Hepatocyte (in vitro differentiated cells): Measurements from ENCODE around the gene USP17L28. TPM values are rescaled to one million over a fixed set of nuclear protein-coding genes. Genes with fewer than 3 reads are reported as not detected.
"Not testable (repeated sequence)": the region's sequence is repeated elsewhere in the genome, so short reads cannot be mapped to it uniquely, and the experiment has no call there.

Experiments used
- DNase-seq: peaks from one replicate; pipeline ENCODE4 v3.0.0-alpha.2; 2016; ENCODE audit warnings: low spot score
- H2AFZ ChIP-seq: fragments of 200-600 bp; sonication (generic); 2 replicates; pipeline ENCODE4 v1.6.0; 2016; ENCODE audit warnings: antibody characterized with exemption, mild to moderate bottlenecking
- H3K27ac ChIP-seq: fragments of 200-600 bp; sonication (generic); 2 replicates; pipeline ENCODE4 v1.5.1; 2016; ENCODE audit warnings: mild to moderate bottlenecking
- H3K27me3 ChIP-seq: fragments of 200-600 bp; sonication (generic); 2 replicates; pipeline ENCODE4 v1.6.1; 2016
- H3K36me3 ChIP-seq: fragments of 200-600 bp; sonication (generic); replicated peaks from 2 replicates; pipeline ENCODE4 v1.5.1; 2016; ENCODE audit warnings: low read depth; ENCODE audit not compliant: insufficient read depth
- H3K4me1 ChIP-seq: fragments of 200-600 bp; sonication (generic); 2 replicates; pipeline ENCODE4 v1.5.1; 2016; ENCODE audit warnings: mild to moderate bottlenecking, moderate library complexity; ENCODE audit not compliant: insufficient read depth
- H3K4me2 ChIP-seq: fragments of 200-600 bp; sonication (generic); 2 replicates; pipeline ENCODE4 v1.6.0; 2016
- H3K4me3 ChIP-seq: fragments of 200-600 bp; sonication (generic); 2 replicates; pipeline ENCODE4 v1.5.1; 2016; ENCODE audit warnings: mild to moderate bottlenecking
- H3K79me2 ChIP-seq: fragments of 200-600 bp; sonication (generic); 2 replicates; pipeline ENCODE4 v1.6.0; 2017; ENCODE audit warnings: mild to moderate bottlenecking
- H3K9me2 ChIP-seq: fragments of 200-600 bp; sonication (generic); replicated peaks from 2 replicates; pipeline ENCODE4 v1.6.0; 2017; ENCODE audit warnings: mild to moderate bottlenecking; ENCODE audit not compliant: insufficient read depth
- H3K9me3 ChIP-seq: fragments of 200-600 bp; sonication (generic); 2 replicates; pipeline ENCODE4 v1.5.1; 2016; ENCODE audit warnings: low read depth, mild to moderate bottlenecking
- H4K20me1 ChIP-seq: fragments of 200-600 bp; sonication (generic); 2 replicates; pipeline ENCODE4 v1.6.0; 2016; ENCODE audit warnings: mild to moderate bottlenecking; ENCODE audit not compliant: insufficient read depth, poor library complexity, severe bottlenecking
- CTCF ChIP-seq: fragments of 200-600 bp; sonication (generic); IDR thresholded peaks from 2 replicates; pipeline ENCODE4 v1.5.1; 2016; ENCODE audit warnings: antibody characterized with exemption, mild to moderate bottlenecking; ENCODE audit not compliant: poor library complexity
- EZH2 ChIP-seq: fragments of 200-600 bp; sonication (generic); IDR thresholded peaks from 2 replicates; pipeline ENCODE4 v1.6.1; 2016; ENCODE audit warnings: antibody characterized with exemption, mild to moderate bottlenecking, borderline replicate concordance
- EZH2phosphoT487 ChIP-seq: fragments of 200-600 bp; sonication (generic); IDR thresholded peaks from one replicate; pipeline ENCODE4 v1.6.1; 2018; ENCODE audit warnings: antibody characterized with exemption, mild to moderate bottlenecking, low read depth, moderate library complexity; ENCODE audit not compliant: unreplicated experiment, severe bottlenecking
- WGBS: methylation state at CpG from one replicate; pipeline ENCODE4 v1.1.6; 2016; ENCODE audit warnings: low lambda C conversion rate; ENCODE audit errors: missing lambda C conversion rate; 5-methylcytosine and 5-hydroxymethylcytosine counted together
- polyA plus RNA-seq: library from polyadenylated mRNA; unstranded; fragments of >200 nt; fragmentation: Nextera tagmentation; extraction: Ambion mirVana; gene quantifications from 2 replicates; pipeline ENCODE4 v1.2.1, GENCODE V29; 2016
- total RNA-seq: library from RNA; depleted of rRNA; stranded (reverse); fragments of >200 nt; gene quantifications from 2 replicates; pipeline ENCODE4 v1.2.3, GENCODE V29; 2014

USP17L28 gene
- total and polyA plus RNA-seq, 2 experiments from 2014 or later: not detected

GRCh38 chr4:9353338-9353737 is 4.6 kb downstream of the USP17L28 start, which contains the start of gene USP17L29:
USP17L29 (plus strand) TSS chr4:9353638; CDS start chr4:9353638, 0 bp downstream.
- H3K9me3 ChIP-seq, H3K27ac ChIP-seq, H4K20me1 ChIP-seq, DNase-seq, H3K36me3 ChIP-seq, H3K4me3 ChIP-seq, H3K4me1 ChIP-seq, H3K4me2 ChIP-seq, H3K27me3 ChIP-seq, H2AFZ ChIP-seq, H3K9me2 ChIP-seq, H3K79me2 ChIP-seq: not testable (repeated sequence)
- WGBS: no CpG with 5 or more reads among the region's 15 CpGs

- not testable (repeated sequence) for H3K4me3 ChIP-seq, H4K20me1 ChIP-seq, H3K27ac ChIP-seq, H3K9me2 ChIP-seq, H2AFZ ChIP-seq, H3K4me2 ChIP-seq, H3K36me3 ChIP-seq, DNase-seq, H3K9me3 ChIP-seq, H3K4me1 ChIP-seq, H3K79me2 ChIP-seq, H3K27me3 ChIP-seq
- no CpG with 5 or more reads among the region's 15 CpGs for WGBS
Measured at GRCh38 chr4:9362829-9363228, 14.1 kb downstream of the USP17L28 start, which contains the start of gene USP17L30. USP17L30 (plus strand) TSS chr4:9363129; CDS start chr4:9363129, 0 bp downstream.

GRCh38 chr4:9379881-9380280 is 31.2 kb downstream of the USP17L28 start:
- not testable (repeated sequence) for H3K4me1 ChIP-seq, H3K9me3 ChIP-seq, H3K4me2 ChIP-seq, H2AFZ ChIP-seq, H3K9me2 ChIP-seq, H3K27ac ChIP-seq, H3K27me3 ChIP-seq, H3K4me3 ChIP-seq, DNase-seq, H3K36me3 ChIP-seq, H3K79me2 ChIP-seq, H4K20me1 ChIP-seq
- WGBS: 50% methylated on average over 1 of the region's 1 CpG

GRCh38 chr4:9381012-9381534 is 32.4 kb downstream of the USP17L28 start:
- WGBS: 45% methylated on average over 30 of the region's 36 CpGs
- H3K36me3 ChIP-seq, H3K27ac ChIP-seq, H3K79me2 ChIP-seq, H3K9me3 ChIP-seq, H3K4me3 ChIP-seq, H3K4me1 ChIP-seq, H3K9me2 ChIP-seq, DNase-seq, H3K27me3 ChIP-seq, H4K20me1 ChIP-seq: not testable (repeated sequence)
- peak overlapping the region; percentile 62 for H2AFZ ChIP-seq
- peak; percentile 53 for TF ChIP-seq CTCF
- H3K4me2 ChIP-seq: peak overlapping the region; percentile 68

GRCh38 chr4:9384126-9384525 is 35.4 kb downstream of the USP17L28 start:
- Histone ChIP-seq H3K36me3 (no peaks in the 10 kb centered on the region), H3K4me3 (no peak overlapping the region), H3K27me3 (no peaks in the 10 kb centered on the region), H3K9me3 (no peaks in the 10 kb centered on the region), H3K4me1 (no peaks in the 10 kb centered on the region), H2AFZ (no peak overlapping the region), H3K9me2 (no peaks in the 10 kb centered on the region), H4K20me1 (no peaks in the 10 kb centered on the region), H3K79me2 (no peaks in the 10 kb centered on the region), H3K4me2 (no peak overlapping the region), H3K27ac (no peak overlapping the region)
- TF ChIP-seq EZH2 (no peak), EZH2phosphoT487 (no peak), CTCF (no peak)
- WGBS: 71% methylated on average over 1 of the region's 1 CpG
- DNase-seq: no peak

GRCh38 chr4:9389001-9389400 is 40.3 kb downstream of the USP17L28 start:
- H3K79me2 ChIP-seq, H3K27ac ChIP-seq, H2AFZ ChIP-seq, H3K36me3 ChIP-seq, H3K27me3 ChIP-seq, H3K4me1 ChIP-seq, H3K4me2 ChIP-seq, H3K9me2 ChIP-seq, H4K20me1 ChIP-seq, H3K9me3 ChIP-seq, H3K4me3 ChIP-seq, DNase-seq: not testable (repeated sequence)
- 64% methylated on average over 2 of the region's 2 CpGs for WGBS
